ENCODE measurements around the gene ELP5.

Gene ELP5

DNA sequence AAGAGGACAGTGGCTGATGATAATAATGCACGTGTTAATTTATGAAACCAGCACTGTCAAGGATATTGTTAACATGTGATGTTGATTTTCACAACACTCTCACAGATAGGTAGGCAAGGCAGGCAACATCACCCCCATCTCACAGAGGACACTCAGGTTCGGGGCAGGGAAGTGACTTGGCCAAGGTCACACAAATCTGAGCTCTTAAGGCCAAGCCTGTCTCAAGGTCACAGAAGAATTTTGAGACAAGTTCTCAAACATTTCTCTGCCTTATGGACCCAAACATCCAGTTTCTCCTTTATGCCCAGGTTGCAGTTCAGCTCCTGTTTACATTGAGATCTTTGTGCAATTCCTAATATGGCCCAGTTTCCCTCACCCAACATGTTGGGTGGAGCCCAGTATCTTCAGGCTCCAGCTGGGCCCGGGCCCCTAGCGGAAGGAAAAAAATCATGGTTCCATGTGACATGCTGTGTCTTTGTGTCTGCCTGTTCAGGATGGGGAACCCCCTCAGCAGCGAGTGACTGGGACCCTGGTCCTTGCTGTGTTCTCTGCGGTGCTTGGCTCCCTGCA, 30.8 kb downstream of the ELP5 start:
- in situ Hi-C loops (cut with MboI; ENCODE audit: low sequenced_read_pairs, unreplicated experiment): loop anchor here (25.0 kb wide), 1 partner anchor 246 kb away; the partner anchor contains the start of genes SLC16A11 and SLC16A13
- DNase-seq (ENCODE audit: low spot score): no peak

DNA sequence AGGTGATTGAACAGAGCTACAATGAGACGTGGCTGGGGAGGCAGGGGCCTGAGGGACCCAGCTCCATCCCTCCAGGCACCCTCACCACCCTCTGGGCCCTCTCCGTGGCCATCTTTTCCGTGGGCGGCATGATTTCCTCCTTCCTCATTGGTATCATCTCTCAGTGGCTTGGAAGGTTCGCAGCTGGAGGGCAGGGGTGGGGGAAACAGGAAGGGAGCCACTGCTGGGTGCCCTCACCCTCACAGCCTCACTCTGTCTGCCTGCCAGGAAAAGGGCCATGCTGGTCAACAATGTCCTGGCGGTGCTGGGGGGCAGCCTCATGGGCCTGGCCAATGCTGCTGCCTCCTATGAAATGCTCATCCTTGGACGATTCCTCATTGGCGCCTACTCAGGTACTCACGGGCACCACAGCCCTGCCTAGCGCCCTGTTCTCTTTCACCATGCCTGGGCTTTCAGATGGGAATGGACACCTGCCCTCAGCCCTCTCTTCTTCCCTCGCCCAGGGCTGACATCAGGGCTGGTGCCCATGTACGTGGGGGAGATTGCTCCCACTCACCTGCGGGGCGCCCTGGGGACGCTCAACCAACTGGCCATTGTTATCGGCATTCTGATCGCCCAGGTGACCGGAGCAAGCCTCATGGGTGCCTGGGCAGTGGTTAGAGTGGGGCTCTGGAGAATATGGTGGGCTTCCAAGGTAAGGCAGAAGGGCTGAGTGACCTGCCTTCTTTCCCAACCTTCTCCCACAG, 31.6 kb downstream of the ELP5 start:
- in situ Hi-C loops (cut with MboI; ENCODE audit: low sequenced_read_pairs, unreplicated experiment): loop anchor here (25.0 kb wide), 1 partner anchor 246 kb away; the partner anchor contains the start of genes SLC16A11 and SLC16A13
- TF ChIP-seq CTCF (IDR thresholded peaks at IDR 0.05; ENCODE audit: borderline replicate concordance, control extremely low read depth, extremely low read depth, insufficient read depth, missing control alignments): no peak
- DNase-seq (ENCODE audit: low spot score): peak; percentile 12

More for the DNA sequence above, 30.8 kb downstream of the ELP5 start:
- TF ChIP-seq CTCF (IDR thresholded peaks at IDR 0.05; ENCODE audit: borderline replicate concordance, control extremely low read depth, extremely low read depth, insufficient read depth, missing control alignments): no peak

DNA sequence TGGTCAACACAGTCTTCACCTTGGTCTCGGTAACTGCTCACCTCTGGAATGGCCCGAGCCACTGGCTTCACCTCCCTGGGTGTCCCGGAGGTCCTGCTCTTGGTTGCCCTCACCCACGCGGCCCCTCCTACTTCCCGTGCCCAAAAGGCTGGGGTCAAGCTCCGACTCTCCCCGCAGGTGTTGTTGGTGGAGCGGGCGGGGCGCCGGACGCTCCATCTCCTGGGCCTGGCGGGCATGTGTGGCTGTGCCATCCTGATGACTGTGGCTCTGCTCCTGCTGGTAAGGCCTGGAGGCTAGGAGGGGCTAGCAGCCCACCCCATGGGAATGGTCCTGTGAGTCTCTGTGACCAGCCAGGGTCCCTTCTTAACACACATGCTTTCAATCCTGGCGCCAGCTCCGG, 32.9 kb downstream of the ELP5 start:
- TF ChIP-seq CTCF (IDR thresholded peaks at IDR 0.05; ENCODE audit: borderline replicate concordance, control extremely low read depth, extremely low read depth, insufficient read depth, missing control alignments): no peak
- in situ Hi-C loops (cut with MboI; ENCODE audit: low sequenced_read_pairs, unreplicated experiment): loop anchor here (25.0 kb wide), 1 partner anchor 248 kb away; the partner anchor contains the start of genes SLC16A11 and SLC16A13
- no peak for DNase-seq (ENCODE audit: low spot score)

DNA sequence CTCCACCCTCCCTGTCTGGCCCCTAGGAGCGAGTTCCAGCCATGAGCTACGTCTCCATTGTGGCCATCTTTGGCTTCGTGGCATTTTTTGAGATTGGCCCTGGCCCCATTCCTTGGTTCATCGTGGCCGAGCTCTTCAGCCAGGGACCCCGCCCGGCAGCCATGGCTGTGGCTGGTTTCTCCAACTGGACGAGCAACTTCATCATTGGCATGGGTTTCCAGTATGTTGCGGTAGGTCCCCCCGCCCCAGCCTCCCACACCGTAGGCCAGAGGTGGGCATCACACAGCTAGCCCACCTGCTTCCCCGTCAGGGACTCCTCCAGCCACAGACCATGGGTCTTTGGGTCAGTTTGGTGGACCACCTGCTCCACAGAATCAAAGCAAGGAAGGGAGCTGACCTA, 33.7 kb downstream of the ELP5 start:
- no peak for TF ChIP-seq CTCF (IDR thresholded peaks at IDR 0.05; ENCODE audit: borderline replicate concordance, control extremely low read depth, extremely low read depth, insufficient read depth, missing control alignments)

GRCh38 chr17:7289256-7290032, 37.4 kb downstream of the ELP5 start:
- in situ Hi-C loops (cut with MboI; ENCODE audit: low sequenced_read_pairs, unreplicated experiment): loop anchor here (25.0 kb wide), 1 partner anchor 252 kb away; the partner anchor contains the start of genes SLC16A11 and SLC16A13
- DNase-seq (ENCODE audit: low spot score): peak; percentile 25
- TF ChIP-seq CTCF (IDR thresholded peaks at IDR 0.05; ENCODE audit: borderline replicate concordance, control extremely low read depth, extremely low read depth, insufficient read depth, missing control alignments): no peak

More for the DNA sequence above, 33.7 kb downstream of the ELP5 start:
- in situ Hi-C loops (cut with MboI; ENCODE audit: low sequenced_read_pairs, unreplicated experiment): loop anchor here (25.0 kb wide), 1 partner anchor 248 kb away; the partner anchor contains the start of genes SLC16A11 and SLC16A13
- DNase-seq (ENCODE audit: low spot score): no peak

- peak; percentile 23 for DNase-seq (ENCODE audit: low spot score)
- in situ Hi-C loops (cut with MboI; ENCODE audit: low sequenced_read_pairs, unreplicated experiment): loop anchor here (25.0 kb wide), 1 partner anchor 253 kb away; the partner anchor contains the start of genes SLC16A11 and SLC16A13
- no peak for TF ChIP-seq CTCF (IDR thresholded peaks at IDR 0.05; ENCODE audit: borderline replicate concordance, control extremely low read depth, extremely low read depth, insufficient read depth, missing control alignments)
Observed at GRCh38 chr17:7290166-7290565, 38.2 kb downstream of the ELP5 start.

Data from GM13976 (cell line).